PFSK-1 (cell line): ENCODE data around the gene NLRP8.

ENCODE experiments used
- FOXP2 ChIP-seq: optimal IDR thresholded peaks from 2 replicates; pipeline ENCODE3; 2011; ENCODE audit warnings: borderline replicate concordance, control low read depth, inconsistent platforms; ENCODE audit not compliant: insufficient read depth; ENCODE audit errors: extremely low read length, extremely low read depth
- POLR2AphosphoS5 ChIP-seq: IDR thresholded peaks from 2 replicates; pipeline ENCODE4 v1.6.1; 2012; ENCODE audit warnings: low read depth, mild to moderate bottlenecking, control low read depth, low read length, moderate library complexity
- SIN3A ChIP-seq: IDR thresholded peaks from 2 replicates; pipeline ENCODE4 v1.6.1; 2012; ENCODE audit warnings: mild to moderate bottlenecking, low read length, moderate library complexity, borderline replicate concordance; ENCODE audit not compliant: insufficient read depth
- TAF1 ChIP-seq: IDR thresholded peaks from 2 replicates; pipeline ENCODE4 v1.6.1; 2012; ENCODE audit warnings: low read length, control low read depth, borderline replicate concordance; ENCODE audit not compliant: insufficient read depth
- TF ChIP-seq, protein P1 (sequence below), 2 experiments: IDR thresholded peaks; 2 replicates each; pipeline versions ENCODE4 v1.6.1 to v1.8.0; 2011 to 2012; ENCODE audit warnings: low read depth in 2 of 2, low read length in 2 of 2, control low read depth in 1 of 2, inconsistent platforms in 1 of 2, mild to moderate bottlenecking in 1 of 2, moderate library complexity in 1 of 2; ENCODE audit not compliant: insufficient read depth in 1 of 2

- TF ChIP-seq POLR2AphosphoS5, result no peak
- no peak for TF ChIP-seq SIN3A
- TF ChIP-seq, protein P1, sequence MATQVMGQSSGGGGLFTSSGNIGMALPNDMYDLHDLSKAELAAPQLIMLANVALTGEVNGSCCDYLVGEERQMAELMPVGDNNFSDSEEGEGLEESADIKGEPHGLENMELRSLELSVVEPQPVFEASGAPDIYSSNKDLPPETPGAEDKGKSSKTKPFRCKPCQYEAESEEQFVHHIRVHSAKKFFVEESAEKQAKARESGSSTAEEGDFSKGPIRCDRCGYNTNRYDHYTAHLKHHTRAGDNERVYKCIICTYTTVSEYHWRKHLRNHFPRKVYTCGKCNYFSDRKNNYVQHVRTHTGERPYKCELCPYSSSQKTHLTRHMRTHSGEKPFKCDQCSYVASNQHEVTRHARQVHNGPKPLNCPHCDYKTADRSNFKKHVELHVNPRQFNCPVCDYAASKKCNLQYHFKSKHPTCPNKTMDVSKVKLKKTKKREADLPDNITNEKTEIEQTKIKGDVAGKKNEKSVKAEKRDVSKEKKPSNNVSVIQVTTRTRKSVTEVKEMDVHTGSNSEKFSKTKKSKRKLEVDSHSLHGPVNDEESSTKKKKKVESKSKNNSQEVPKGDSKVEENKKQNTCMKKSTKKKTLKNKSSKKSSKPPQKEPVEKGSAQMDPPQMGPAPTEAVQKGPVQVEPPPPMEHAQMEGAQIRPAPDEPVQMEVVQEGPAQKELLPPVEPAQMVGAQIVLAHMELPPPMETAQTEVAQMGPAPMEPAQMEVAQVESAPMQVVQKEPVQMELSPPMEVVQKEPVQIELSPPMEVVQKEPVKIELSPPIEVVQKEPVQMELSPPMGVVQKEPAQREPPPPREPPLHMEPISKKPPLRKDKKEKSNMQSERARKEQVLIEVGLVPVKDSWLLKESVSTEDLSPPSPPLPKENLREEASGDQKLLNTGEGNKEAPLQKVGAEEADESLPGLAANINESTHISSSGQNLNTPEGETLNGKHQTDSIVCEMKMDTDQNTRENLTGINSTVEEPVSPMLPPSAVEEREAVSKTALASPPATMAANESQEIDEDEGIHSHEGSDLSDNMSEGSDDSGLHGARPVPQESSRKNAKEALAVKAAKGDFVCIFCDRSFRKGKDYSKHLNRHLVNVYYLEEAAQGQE (IDR thresholded peaks at IDR 0.05; ENCODE audit: insufficient read depth in 1 of 2, low read depth in 2 of 2, low read length in 2 of 2), result no peak
- no peak for TF ChIP-seq TAF1
- TF ChIP-seq FOXP2, result no peak
Observed at GRCh38 chr19:55923556-55923955, 24.1 kb upstream of the NLRP8 start.
